T-helper 1 cell treated with Interleukin-12 subunit alpha and Interleukin-12 subunit beta and Interleukin-4 antibody, amounts not matched to agents 30 ng/mL and 1 ng/mL, for 36 hours (primary cell): ENCODE data around the gene SPHK1. TPM values are rescaled to one million over a fixed set of nuclear protein-coding genes. Genes with fewer than 3 reads are reported as not detected.

Experiments used
- intact Hi-C: fragments of 100-400 bp; cut with micrococcal nuclease; formaldehyde crosslinking; loops from one replicate; pipeline ENCODE4 v1.15.1; 2024
- total RNA-seq: library from RNA; stranded (reverse); gene quantifications from 2 replicates; pipeline ENCODE4 v1.2.3, GENCODE V29; 2022

SPHK1 gene
- total RNA-seq, 1 donor from 2014 or later, result 2.5 TPM

DNA sequence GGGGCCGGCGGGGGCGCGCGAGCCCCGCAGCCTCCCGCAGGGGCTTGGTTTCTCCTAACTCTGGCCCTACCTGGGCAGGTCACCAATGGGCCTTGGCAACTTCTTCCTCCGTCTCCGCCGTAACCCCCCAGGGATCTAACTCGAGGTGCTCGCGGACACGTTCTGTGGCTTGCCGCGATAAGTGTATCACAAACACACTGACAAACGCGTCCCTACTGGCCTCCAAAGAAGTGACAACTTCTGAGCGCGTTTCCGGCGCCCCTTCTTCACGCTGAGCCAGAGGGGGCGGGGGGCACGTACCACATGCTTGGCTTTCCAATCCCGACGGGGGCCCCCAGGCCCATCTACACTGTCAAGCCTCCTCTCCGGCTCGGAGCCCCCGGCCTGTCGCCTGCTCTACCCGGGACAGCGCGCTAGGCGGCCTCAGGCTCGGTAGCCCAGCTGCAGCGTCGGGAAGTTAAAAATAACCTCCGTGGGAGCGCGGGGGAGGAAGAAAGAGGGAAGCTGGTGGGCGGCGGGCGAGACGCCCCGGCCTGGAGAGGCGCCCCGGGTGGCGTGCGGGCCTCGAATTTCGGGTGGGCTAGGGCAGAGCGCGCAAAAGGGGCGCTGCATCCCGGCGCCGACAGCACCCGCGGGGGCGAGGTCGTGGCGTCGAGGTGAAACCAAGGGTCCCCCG lies 725 bp upstream of the SPHK1 start:
- intact Hi-C loops, result loop anchor here (1.0 to 2.0 kb wide), 3 partner anchors 29 to 280 kb away; partner anchors contain the start of genes EXOC7 and UBE2O

GRCh38 chr17:76384987-76385891 lies 830 bp downstream of the SPHK1 start:
- intact Hi-C loops, result loop anchor here (1.0 to 2.0 kb wide), 3 partner anchors 13 to 82 kb away; partner anchors contain the start of gene UBE2O

GRCh38 chr17:76385892-76386786 lies 1.7 kb downstream of the SPHK1 start:
- intact Hi-C loops, result loop anchor here (1.0 to 2.0 kb wide), 3 partner anchors 12 to 83 kb away; partner anchors contain the start of gene UBE2O

DNA sequence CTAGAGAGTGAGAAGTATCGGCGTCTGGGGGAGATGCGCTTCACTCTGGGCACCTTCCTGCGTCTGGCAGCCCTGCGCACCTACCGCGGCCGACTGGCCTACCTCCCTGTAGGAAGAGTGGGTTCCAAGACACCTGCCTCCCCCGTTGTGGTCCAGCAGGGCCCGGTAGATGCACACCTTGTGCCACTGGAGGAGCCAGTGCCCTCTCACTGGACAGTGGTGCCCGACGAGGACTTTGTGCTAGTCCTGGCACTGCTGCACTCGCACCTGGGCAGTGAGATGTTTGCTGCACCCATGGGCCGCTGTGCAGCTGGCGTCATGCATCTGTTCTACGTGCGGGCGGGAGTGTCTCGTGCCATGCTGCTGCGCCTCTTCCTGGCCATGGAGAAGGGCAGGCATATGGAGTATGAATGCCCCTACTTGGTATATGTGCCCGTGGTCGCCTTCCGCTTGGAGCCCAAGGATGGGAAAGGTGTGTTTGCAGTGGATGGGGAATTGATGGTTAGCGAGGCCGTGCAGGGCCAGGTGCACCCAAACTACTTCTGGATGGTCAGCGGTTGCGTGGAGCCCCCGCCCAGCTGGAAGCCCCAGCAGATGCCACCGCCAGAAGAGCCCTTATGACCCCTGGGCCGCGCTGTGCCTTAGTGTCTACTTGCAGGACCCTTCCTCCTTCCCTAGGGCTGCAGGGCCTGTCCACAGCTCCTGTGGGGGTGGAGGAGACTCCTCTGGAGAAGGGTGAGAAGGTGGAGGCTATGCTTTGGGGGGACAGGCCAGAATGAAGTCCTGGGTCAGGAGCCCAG lies 2.8 kb downstream of the SPHK1 start:
- intact Hi-C loops, result no loop called here

DNA sequence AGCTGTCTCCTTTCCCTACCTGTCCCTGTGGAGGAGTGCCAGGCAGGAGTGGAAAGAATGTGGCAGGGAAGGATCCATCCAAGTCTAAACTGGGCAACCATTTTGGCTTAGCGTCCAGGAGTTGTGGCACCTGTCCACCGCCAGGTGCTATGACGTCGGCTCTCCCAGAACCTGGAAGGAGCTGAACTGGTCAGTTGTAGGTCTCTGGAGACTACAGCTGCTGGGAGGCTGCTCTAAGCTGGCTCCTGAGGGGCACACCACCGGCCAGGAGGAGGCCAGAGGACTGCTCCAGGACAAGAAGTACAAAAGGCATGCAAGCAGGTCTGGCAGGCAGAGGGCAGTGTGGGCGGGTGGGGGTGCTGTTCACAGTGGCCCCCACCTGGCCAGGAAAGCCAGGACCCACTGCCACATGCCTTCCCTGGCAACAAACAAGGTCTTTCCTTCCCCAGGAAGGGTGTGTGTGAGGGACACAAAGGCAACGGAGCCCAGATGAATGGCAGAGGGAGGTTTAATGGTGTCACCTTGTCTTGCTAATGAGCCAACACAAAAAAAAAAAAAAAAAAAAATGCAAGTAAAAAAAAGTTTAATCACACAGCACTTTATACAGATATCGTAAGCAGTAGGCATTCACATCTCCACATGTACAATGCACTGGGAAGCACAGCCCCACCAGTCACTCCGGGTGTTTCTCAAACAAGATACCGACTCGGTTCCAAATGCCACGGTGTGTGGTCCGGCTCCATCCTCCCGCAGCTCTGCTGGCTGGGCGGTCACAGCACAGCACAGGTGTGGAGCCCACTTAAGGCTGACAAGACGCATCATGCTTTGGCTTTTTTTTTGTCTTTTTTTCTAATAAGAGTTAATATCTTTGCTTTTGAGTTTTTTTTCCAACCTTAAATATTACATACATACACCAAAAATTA lies 4.8 kb downstream of the SPHK1 start:
- intact Hi-C loops, result no loop called here

DNA sequence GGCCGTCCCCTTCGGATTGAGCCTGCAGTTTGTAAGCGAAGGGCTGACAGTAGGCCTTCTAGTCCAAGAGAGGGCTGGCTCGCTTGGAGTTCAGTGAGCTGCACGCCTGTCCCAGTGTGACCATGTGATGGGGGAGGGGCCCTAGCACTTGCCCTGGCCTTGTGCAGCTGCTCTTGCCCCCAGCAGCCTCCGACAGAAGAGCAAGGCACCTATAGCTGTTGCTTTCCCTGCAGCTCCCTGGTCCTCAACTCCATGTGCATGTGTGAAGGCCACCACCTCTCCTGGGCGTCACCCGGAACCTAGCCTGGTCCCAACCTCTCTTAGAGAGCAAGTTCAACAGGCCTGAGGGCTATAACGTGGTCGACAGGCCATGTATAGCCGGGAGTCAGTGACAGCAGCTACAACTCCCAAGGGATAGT lies 5.6 kb downstream of the SPHK1 start:
- intact Hi-C loops, result no loop called here

GRCh38 chr17:76391200-76391715 lies 6.8 kb downstream of the SPHK1 start:
- intact Hi-C loops, result no loop called here

GRCh38 chr17:76394166-76394565 lies 9.8 kb downstream of the SPHK1 start:
- intact Hi-C loops, result no loop called here

- intact Hi-C loops, result loop anchor here (5.0 kb wide), 1 partner anchor 384 kb away; no protein-coding TSS in a partner anchor
Measured at GRCh38 chr17:76395980-76396379, 11.6 kb downstream of the SPHK1 start.

DNA sequence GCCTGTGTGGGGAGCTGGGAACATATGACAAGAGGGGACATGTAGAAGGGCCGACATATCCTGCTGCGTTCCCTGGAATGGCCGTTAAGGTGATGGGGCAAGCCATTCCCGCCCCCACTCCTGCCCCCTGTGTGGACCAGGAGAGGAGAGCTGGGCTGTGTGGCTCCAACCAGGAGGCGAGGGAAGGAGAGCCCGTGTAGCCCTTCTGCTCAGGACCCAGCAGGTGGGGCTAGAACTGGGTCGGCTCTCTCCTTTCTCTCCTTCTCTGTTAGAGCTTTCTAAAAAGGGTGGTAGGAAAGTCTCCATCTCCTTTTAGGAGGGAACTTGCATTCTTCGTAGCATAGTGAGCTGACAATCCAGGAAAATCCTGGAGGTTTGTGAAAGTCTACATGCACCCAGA lies 12.8 kb downstream of the SPHK1 start:
- intact Hi-C loops, result loop anchor here (5.0 kb wide), 1 partner anchor 385 kb away; no protein-coding TSS in a partner anchor

- intact Hi-C loops, result loop anchor here (1.0 to 5.0 kb wide), 4 partner anchors 13 to 386 kb away; no protein-coding TSS in a partner anchor
Measured at GRCh38 chr17:76397687-76398522, 13.5 kb downstream of the SPHK1 start.

- intact Hi-C loops, result loop anchor here (1.0 to 5.0 kb wide), 4 partner anchors 13 to 386 kb away; no protein-coding TSS in a partner anchor
Measured at GRCh38 chr17:76398523-76399174, 14.2 kb downstream of the SPHK1 start.

GRCh38 chr17:76399175-76400172 lies 15.1 kb downstream of the SPHK1 start:
- intact Hi-C loops, result loop anchor here (5.0 kb wide), 1 partner anchor 387 kb away; no protein-coding TSS in a partner anchor

GRCh38 chr17:76402711-76403110 lies 18.3 kb downstream of the SPHK1 start:
- intact Hi-C loops, result no loop called here

DNA sequence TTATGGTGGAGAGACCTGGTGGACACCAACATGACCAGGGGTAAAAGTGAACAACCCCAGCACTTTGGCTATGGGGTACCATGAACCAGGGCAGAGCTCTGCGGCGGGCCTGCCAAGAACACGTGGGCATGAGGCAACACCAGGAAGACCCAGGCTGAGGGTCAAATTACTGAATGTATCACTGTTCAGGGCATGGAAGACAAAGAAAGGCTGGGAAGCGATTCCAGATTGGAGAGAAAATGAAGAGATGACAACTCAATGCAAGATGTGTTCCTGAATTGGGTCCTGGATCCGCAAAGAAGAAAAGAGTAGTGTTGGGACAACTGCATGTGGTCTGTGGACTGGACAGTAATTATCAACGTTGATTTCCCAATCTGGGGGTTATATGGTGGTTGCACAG lies 19.8 kb downstream of the SPHK1 start:
- intact Hi-C loops, result no loop called here

GRCh38 chr17:76404976-76405563 lies 20.7 kb downstream of the SPHK1 start:
- intact Hi-C loops, result no loop called here
